ENCODE measurements around the gene KCTD1. TPM values are rescaled to one million over a fixed set of nuclear protein-coding genes. Genes with fewer than 3 reads are reported as not detected.

The KCTD1 gene
- total RNA-seq, 4 donors from 2014 or later = 25.3 to 62.0 (median 51.3) TPM

- DNase-seq (ENCODE audit: low spot score in 2 of 2) = no peak
- no peak overlapping the region for H3K4me3 ChIP-seq (ENCODE audit: low read depth, poor library complexity, severe bottlenecking)
- 46 to 48% methylated on average over 7 of the region's 7 CpGs for WGBS, 2 donors
- intact Hi-C loops (cut with DNase I; ENCODE audit: low total_unique reads) = no loop called here
- no peak for TF ChIP-seq POLR2A (IDR thresholded peaks at IDR 0.05)
- TF ChIP-seq, protein P1, sequence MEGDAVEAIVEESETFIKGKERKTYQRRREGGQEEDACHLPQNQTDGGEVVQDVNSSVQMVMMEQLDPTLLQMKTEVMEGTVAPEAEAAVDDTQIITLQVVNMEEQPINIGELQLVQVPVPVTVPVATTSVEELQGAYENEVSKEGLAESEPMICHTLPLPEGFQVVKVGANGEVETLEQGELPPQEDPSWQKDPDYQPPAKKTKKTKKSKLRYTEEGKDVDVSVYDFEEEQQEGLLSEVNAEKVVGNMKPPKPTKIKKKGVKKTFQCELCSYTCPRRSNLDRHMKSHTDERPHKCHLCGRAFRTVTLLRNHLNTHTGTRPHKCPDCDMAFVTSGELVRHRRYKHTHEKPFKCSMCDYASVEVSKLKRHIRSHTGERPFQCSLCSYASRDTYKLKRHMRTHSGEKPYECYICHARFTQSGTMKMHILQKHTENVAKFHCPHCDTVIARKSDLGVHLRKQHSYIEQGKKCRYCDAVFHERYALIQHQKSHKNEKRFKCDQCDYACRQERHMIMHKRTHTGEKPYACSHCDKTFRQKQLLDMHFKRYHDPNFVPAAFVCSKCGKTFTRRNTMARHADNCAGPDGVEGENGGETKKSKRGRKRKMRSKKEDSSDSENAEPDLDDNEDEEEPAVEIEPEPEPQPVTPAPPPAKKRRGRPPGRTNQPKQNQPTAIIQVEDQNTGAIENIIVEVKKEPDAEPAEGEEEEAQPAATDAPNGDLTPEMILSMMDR (IDR thresholded peaks at IDR 0.05) = no peak
These were observed 2.8 kb downstream of the KCTD1 start for GRCh38 chr18:26545335-26546123.

- 65 to 69% methylated on average over 4 of the region's 4 CpGs for WGBS, 2 donors
- DNase-seq (ENCODE audit: low spot score in 2 of 2) = no peak
- H3K4me3 ChIP-seq (ENCODE audit: low read depth, poor library complexity, severe bottlenecking) = no peak overlapping the region
- TF ChIP-seq POLR2A (IDR thresholded peaks at IDR 0.05) = no peak
- TF ChIP-seq, protein P1 (IDR thresholded peaks at IDR 0.05) = no peak
- intact Hi-C loops (cut with DNase I; ENCODE audit: low total_unique reads) = no loop called here
These were observed 3.9 kb downstream of the KCTD1 start for GRCh38 chr18:26544451-26544850.

GRCh38 chr18:26543373-26543772 lies 5.0 kb downstream of the KCTD1 start:
- H3K4me3 ChIP-seq (ENCODE audit: low read depth, poor library complexity, severe bottlenecking) = no peak overlapping the region

GRCh38 chr18:26540043-26540628 lies 8.2 kb downstream of the KCTD1 start:
- H3K4me3 ChIP-seq (ENCODE audit: low read depth, poor library complexity, severe bottlenecking) = no peak overlapping the region
- TF ChIP-seq, protein P1 (IDR thresholded peaks at IDR 0.05) = no peak
- no peak for TF ChIP-seq POLR2A (IDR thresholded peaks at IDR 0.05)
- no peak for DNase-seq (ENCODE audit: low spot score in 2 of 2)
- WGBS, 2 donors = 49 to 50% methylated on average over 6 of the region's 6 CpGs
- intact Hi-C loops (cut with DNase I; ENCODE audit: low total_unique reads) = no loop called here

More at GRCh38 chr18:26543373-26543772, 5.0 kb downstream of the KCTD1 start:
- WGBS, 2 donors = 46 to 77% methylated on average over 1 of the region's 1 CpG
- DNase-seq (ENCODE audit: low spot score in 2 of 2) = no peak
- intact Hi-C loops (cut with DNase I; ENCODE audit: low total_unique reads) = no loop called here
- TF ChIP-seq POLR2A (IDR thresholded peaks at IDR 0.05) = no peak
- TF ChIP-seq, protein P1 (IDR thresholded peaks at IDR 0.05) = no peak

DNA sequence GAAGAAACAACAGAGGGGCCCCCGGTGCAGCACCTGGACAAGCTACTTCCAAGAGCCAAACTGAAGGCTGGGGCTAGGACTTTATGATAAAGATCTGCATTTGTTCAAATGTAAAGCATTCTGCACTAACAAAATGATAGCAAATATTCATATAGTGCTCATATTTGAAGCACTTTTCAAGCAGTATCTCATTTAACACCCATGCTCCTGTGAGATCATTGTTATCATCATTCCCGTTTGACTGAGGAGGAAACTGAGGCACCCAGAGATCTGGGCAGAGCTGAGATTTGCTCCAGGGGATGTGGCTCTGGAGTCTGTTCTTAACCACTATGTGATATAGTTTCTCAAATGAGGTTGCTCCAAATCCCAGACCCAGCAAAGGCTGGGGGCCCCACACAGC lies 9.8 kb downstream of the KCTD1 start:
- 91 to 93% methylated on average over 2 of the region's 2 CpGs for WGBS, 2 donors
- no peak overlapping the region for H3K4me3 ChIP-seq (ENCODE audit: low read depth, poor library complexity, severe bottlenecking)
- intact Hi-C loops (cut with DNase I; ENCODE audit: low total_unique reads) = no loop called here
- no peak for DNase-seq (ENCODE audit: low spot score in 2 of 2)
- TF ChIP-seq POLR2A (IDR thresholded peaks at IDR 0.05) = no peak
- TF ChIP-seq, protein P1 (IDR thresholded peaks at IDR 0.05) = no peak

Measured in lower leg skin (tissue), 4 donors.